ENCODE measurements around the gene PRICKLE4.

Gene PRICKLE4

DNA sequence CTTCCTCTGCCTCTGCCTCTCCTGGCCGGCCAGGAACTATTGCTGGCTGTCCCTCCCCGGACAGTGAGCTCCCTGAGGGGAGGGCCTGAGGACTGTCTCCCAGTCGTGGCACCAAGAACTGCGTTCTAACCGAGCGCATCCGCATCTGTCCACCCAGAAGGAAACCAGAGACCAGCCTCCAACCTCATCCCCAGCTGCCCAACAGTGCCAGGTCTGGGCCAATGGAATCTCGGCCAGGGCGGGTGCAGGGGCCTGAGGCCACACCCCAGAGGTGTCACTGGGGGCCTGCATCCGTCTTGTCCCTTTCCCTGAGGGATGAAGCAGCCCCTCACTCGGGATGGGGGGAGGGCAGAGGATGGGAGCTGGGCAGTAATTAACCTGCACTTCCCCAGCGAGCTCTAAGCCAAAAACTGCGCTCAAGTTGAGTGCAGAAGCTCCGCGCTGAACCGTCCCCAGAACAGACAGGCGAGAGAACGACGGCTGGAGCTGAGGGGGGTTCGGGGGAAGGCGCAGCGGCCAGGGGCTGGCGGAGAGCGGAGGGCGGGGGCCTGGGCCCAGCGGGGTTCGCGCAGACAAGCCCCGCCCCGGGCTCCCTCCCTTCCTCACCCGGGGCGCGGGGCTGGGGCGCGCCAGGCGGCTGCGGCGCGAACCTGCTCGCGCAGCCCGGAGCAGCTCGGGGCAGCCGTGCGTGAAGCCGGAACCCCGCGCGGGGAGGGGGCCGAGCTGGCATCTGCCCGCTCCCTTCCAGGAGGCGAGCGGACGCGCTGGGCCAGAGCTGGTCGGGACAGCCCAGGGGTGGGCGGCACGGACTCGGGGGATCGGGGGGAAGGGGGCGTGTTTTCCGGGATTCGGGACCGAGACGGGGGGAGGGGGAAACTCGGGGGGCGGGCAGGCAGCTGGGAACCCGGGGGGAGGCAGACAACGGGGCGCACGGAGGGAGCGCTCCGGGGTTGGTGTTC is 46.6 kb upstream of the PRICKLE4 start:
- in situ Hi-C loops (cut with MboI; ENCODE audit: low sequenced_read_pairs, unreplicated experiment): no loop called here
- TF ChIP-seq, protein P1, sequence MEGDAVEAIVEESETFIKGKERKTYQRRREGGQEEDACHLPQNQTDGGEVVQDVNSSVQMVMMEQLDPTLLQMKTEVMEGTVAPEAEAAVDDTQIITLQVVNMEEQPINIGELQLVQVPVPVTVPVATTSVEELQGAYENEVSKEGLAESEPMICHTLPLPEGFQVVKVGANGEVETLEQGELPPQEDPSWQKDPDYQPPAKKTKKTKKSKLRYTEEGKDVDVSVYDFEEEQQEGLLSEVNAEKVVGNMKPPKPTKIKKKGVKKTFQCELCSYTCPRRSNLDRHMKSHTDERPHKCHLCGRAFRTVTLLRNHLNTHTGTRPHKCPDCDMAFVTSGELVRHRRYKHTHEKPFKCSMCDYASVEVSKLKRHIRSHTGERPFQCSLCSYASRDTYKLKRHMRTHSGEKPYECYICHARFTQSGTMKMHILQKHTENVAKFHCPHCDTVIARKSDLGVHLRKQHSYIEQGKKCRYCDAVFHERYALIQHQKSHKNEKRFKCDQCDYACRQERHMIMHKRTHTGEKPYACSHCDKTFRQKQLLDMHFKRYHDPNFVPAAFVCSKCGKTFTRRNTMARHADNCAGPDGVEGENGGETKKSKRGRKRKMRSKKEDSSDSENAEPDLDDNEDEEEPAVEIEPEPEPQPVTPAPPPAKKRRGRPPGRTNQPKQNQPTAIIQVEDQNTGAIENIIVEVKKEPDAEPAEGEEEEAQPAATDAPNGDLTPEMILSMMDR (IDR thresholded peaks at IDR 0.05; ENCODE audit: borderline replicate concordance, control extremely low read depth, extremely low read depth, insufficient read depth, missing control alignments): peak; percentile 19
- DNase-seq (ENCODE audit: low spot score): peak; percentile 95

DNA sequence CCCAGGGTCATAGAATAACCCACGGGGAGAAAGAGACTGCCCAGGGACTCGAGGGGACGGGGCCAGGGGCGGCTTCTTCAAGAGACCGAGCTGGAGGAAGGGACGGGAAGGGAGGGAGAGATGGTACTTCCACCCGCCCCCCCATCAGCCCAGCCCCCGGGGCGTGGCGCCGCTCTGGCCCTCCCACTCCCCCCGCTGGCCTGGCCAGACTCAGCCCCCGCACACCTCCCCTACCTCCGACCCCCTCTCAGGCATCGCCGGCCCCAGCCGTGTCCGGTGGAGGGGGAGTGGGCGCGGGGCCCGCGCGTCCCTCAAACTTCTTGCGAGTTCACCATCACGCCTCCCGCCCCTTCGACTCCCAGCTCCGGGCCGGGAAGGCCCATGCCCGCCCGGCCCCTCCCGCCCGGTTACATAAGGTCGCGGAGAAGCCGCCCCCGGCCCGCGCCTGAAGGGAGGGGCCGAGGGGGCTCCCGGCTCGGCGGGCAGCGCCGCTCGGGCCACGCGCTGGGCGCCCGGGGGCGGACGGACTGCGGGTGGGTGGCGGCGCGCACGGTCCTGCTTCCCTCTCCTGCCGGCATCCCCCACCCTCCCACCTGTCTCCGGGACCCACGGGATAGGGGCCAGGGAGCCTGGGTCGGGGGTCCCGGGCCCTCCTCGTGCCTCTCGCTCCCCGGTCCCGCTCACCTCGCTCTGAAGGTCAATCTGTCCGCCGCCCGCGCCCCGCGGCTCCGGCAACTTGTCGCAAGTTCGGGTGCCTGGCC is 45.7 kb upstream of the PRICKLE4 start:
- TF ChIP-seq, protein P1 (IDR thresholded peaks at IDR 0.05; ENCODE audit: borderline replicate concordance, control extremely low read depth, extremely low read depth, insufficient read depth, missing control alignments): no peak
- in situ Hi-C loops (cut with MboI; ENCODE audit: low sequenced_read_pairs, unreplicated experiment): no loop called here
- DNase-seq (ENCODE audit: low spot score): peak; percentile 89

DNA sequence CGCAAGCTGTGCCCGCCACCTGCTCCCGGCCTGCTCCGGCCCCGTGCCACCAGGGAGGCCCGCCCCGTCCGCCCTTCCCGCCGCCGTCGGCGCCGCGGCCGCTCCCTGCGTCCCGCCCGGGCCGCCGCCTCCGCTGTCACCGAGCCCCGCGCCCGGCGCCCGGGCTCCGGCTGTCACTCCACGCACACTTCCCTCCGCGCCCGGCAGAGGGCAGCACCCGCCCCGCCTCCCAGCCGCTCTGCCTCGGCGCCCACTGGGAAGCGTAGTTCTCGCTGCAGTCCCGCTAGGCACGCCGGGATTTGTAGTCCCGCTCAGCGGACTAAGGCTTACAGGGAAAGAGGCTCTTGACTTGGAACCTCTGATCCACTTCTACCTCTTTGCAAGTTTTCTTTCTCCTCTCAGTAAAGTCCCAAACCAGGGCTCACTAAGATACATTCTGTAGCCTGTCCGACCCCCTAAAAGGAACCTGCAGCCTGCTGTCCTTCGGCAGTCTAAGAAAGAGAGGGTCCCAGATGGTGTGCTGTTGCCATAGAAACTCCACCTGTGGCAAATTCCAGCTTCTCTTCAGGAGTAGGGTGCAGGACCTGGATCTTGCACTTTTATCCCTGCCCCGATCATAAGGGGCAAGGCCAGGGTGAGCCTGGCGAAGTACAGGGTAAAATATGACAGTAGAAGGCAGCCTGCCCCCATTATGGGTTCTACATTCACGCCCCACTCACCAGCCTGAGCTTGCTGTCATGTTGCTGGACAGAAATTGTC is 45.0 kb upstream of the PRICKLE4 start, which contains the start of gene TFEB:
TSS of gene TFEB (minus strand) at position 182 of the 759 bp plus-strand sequence. CDS start 44,395 bp downstream, outside the sequence.
- peak; percentile 96 for DNase-seq (ENCODE audit: low spot score)
- in situ Hi-C loops (cut with MboI; ENCODE audit: low sequenced_read_pairs, unreplicated experiment): no loop called here
- TF ChIP-seq, protein P1 (IDR thresholded peaks at IDR 0.05; ENCODE audit: borderline replicate concordance, control extremely low read depth, extremely low read depth, insufficient read depth, missing control alignments): peak; percentile 99

DNA sequence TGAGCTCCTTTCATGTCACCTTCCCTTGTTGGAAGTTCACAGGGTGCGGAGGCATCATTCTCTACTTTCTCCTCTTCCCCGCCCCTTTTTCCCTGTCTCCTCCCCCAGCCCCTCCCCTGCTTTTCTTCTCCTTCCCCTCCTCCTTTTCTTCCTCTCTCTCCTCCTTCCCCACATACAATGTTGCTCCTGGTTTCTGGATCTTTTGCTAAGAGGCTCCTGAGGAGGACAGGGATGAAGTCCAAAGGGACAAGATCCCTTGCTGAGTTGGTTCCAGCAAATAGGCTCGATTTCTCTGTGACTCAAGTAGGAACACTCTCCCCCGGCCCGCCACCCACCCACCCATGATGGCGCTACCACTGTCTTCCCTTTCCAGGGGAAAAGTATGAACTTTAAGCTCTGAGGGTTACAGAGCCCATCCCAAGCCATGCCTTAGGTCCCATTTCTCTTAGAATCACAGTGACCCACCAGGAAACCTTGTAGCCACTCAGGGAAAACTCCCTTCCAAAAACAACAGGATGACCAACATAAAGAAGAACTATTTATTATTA is 44.3 kb upstream of the PRICKLE4 start:
- TF ChIP-seq, protein P1 (IDR thresholded peaks at IDR 0.05; ENCODE audit: borderline replicate concordance, control extremely low read depth, extremely low read depth, insufficient read depth, missing control alignments): no peak
- no peak for DNase-seq (ENCODE audit: low spot score)
- in situ Hi-C loops (cut with MboI; ENCODE audit: low sequenced_read_pairs, unreplicated experiment): no loop called here

DNA sequence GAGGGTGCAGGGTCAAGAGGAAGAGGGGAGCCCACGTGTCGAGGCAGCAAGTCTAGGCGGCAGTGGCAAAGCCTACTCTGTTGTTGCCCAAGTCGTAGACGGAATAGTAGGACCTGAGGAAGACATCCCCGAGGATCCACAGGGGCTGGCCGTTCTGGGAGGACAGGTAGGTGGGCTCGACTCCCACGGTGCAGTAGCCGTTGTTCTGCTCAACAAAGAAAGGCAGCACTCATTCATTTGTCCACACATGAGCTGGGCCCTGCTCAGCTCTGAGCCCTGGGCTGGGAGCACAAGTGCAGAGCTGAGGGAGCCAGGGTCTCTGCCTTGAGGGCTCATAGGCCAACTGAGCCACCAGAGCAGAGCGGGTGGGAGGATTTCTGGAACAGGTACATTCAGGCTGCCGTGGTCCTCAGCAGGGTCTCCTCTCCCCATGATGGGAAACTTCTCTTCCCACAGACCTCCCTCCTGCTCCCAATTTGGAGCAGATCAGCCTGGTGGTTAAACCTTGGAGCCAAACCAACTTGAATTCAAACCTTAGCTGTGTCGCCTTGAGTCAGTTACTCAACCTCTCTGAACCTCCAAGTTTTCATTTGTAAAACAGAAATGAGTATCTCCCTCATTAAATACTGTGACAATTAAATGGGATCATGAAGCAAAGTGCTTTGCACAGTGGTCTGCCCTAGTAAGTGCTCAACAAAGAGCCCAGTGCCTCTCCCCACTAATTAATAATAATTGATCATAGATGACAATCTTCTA is 43.6 kb upstream of the PRICKLE4 start:
- in situ Hi-C loops (cut with MboI; ENCODE audit: low sequenced_read_pairs, unreplicated experiment): no loop called here
- TF ChIP-seq, protein P1 (IDR thresholded peaks at IDR 0.05; ENCODE audit: borderline replicate concordance, control extremely low read depth, extremely low read depth, insufficient read depth, missing control alignments): no peak
- DNase-seq (ENCODE audit: low spot score): no peak
